ENCODE results near the gene SCAMP4. TPM values are rescaled to one million over a fixed set of nuclear protein-coding genes. Genes with fewer than 3 reads are reported as not detected.

The SCAMP4 gene
- total and polyA plus RNA-seq, 9 of the 15 experiments (the other 6 are each of a cell fraction or from before 2014, with no cell fraction given) = 0.81 to 45.9 (median 12.8) TPM

- TF ChIP-seq ZNF449 (CRISPR knock-in tag; IDR thresholded peaks at IDR 0.05) = no peak
- TF ChIP-seq BHLHE40 (IDR thresholded peaks at IDR 0.05; ENCODE audit: low read length) = no peak
- TF ChIP-seq VEZF1 (CRISPR knock-in tag; IDR thresholded peaks at IDR 0.05) = peak; percentile 53
- TF ChIP-seq TBL1XR1 (IDR thresholded peaks at IDR 0.05; ENCODE audit: low read length in 2 of 2) = no peak
- TF ChIP-seq SIN3B (IDR thresholded peaks at IDR 0.05; ENCODE audit: low read depth) = 0 out of 2 replicates have a peak, but pooled peaks have one; percentile 19
- TF ChIP-seq RFX7 (CRISPR knock-in tag; IDR thresholded peaks at IDR 0.05) = no peak
- no peak for TF ChIP-seq THRAP3 (IDR thresholded peaks at IDR 0.05; ENCODE audit: borderline replicate concordance)
- TF ChIP-seq KLF16 (IDR thresholded peaks at IDR 0.05) = 0 out of 2 replicates have a peak, but pooled peaks have one; percentile 13
- TF ChIP-seq ZC3H4 (CRISPR knock-in tag; IDR thresholded peaks at IDR 0.05; ENCODE audit: borderline replicate concordance) = no peak
- TF ChIP-seq HOMEZ (CRISPR knock-in tag; IDR thresholded peaks at IDR 0.05) = no peak
- TF ChIP-seq ZBTB7A (IDR thresholded peaks at IDR 0.05; ENCODE audit: borderline replicate concordance, control insufficient read depth, low read depth, low read length) = peak; percentile 79
- 0 out of 2 replicates have a peak, but pooled peaks have one; percentile 29 for TF ChIP-seq ARID2 (IDR thresholded peaks at IDR 0.05)
- TF ChIP-seq CHCHD3 (CRISPR knock-in tag; IDR thresholded peaks at IDR 0.05) = no peak
- TF ChIP-seq E2F8 (IDR thresholded peaks at IDR 0.05; ENCODE audit: low read depth, partially characterized antibody) = peak; percentile 32
- no peak for TF ChIP-seq SMARCC2 (IDR thresholded peaks at IDR 0.05; ENCODE audit: low read depth)
- no peak for TF ChIP-seq ZBTB5 (IDR thresholded peaks at IDR 0.05)
- no peak for TF ChIP-seq TAF7 (tag; IDR thresholded peaks at IDR 0.05)
- no peak for TF ChIP-seq MTA1 (IDR thresholded peaks at IDR 0.05; ENCODE audit: borderline replicate concordance)
- TF ChIP-seq RBFOX2 (IDR thresholded peaks at IDR 0.05; ENCODE audit: low read depth, low read length) = no peak
These were observed 24.0 kb downstream of the SCAMP4 start (continued) for GRCh38 chr19:1929021-1929742.

Measured in K562 (cell line).